HL-60 (cell line): ENCODE results near the gene BABAM2.

Experiments
- POLR2AphosphoS5 ChIP-seq: IDR thresholded peaks from 2 replicates; pipeline ENCODE4 v1.6.1; 2012; ENCODE audit warnings: low read depth
- SPI1 ChIP-seq: IDR thresholded peaks from 2 replicates; pipeline ENCODE4 v1.6.1; 2012; ENCODE audit warnings: low read depth, mild to moderate bottlenecking, borderline replicate concordance
- TF ChIP-seq, protein P1 (sequence below): IDR thresholded peaks from one replicate; pipeline ENCODE4 v1.5.1; 2011; ENCODE audit warnings: low read length, control low read depth, inconsistent platforms; ENCODE audit not compliant: insufficient read depth

DNA sequence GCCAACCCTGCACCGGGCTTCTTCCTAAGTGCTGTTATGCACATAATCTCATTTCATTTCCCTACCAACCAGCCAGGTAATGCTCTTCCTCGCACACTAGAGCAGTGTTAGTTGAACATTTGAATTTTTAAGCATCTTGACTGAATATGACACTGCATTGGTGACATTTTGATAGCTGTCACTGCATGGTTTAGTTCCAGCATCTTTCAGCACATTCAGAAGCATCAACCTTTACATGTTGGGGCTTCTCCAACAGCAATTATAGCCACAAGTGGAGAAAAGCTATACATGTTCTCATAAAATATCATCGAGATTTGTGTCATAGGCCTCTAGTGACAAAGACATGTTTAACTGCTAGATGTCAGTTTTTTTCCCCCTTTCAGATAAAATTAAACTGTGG, 272.0 kb downstream of the BABAM2 start:
- TF ChIP-seq POLR2AphosphoS5 (no peak), SPI1 (no peak)
- TF ChIP-seq, protein P1, sequence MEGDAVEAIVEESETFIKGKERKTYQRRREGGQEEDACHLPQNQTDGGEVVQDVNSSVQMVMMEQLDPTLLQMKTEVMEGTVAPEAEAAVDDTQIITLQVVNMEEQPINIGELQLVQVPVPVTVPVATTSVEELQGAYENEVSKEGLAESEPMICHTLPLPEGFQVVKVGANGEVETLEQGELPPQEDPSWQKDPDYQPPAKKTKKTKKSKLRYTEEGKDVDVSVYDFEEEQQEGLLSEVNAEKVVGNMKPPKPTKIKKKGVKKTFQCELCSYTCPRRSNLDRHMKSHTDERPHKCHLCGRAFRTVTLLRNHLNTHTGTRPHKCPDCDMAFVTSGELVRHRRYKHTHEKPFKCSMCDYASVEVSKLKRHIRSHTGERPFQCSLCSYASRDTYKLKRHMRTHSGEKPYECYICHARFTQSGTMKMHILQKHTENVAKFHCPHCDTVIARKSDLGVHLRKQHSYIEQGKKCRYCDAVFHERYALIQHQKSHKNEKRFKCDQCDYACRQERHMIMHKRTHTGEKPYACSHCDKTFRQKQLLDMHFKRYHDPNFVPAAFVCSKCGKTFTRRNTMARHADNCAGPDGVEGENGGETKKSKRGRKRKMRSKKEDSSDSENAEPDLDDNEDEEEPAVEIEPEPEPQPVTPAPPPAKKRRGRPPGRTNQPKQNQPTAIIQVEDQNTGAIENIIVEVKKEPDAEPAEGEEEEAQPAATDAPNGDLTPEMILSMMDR = no peak
